Neuronal stem cell (in vitro differentiated cells): ENCODE results near the gene C16orf87.

Experiments used
- DNase-seq: peaks from one replicate; pipeline ENCODE4 v3.0.0-alpha.2; 2013; ENCODE audit warnings: low spot score
- H2AFZ ChIP-seq: one replicate; pipeline ENCODE4 v1.6.1; 2013; ENCODE audit warnings: mild to moderate bottlenecking, low read length, inconsistent platforms
- H2AK5ac ChIP-seq: 2 replicates; pipeline ENCODE4 v1.6.1; 2013; ENCODE audit warnings: low read depth, mild to moderate bottlenecking, inconsistent platforms, low read length, moderate library complexity, mixed read lengths
- H2BK120ac ChIP-seq: 2 replicates; pipeline ENCODE4 v1.6.1; 2013; ENCODE audit warnings: low read depth, mild to moderate bottlenecking, inconsistent platforms, low read length, moderate library complexity, mixed read lengths
- H2BK12ac ChIP-seq: one replicate; pipeline ENCODE4 v1.6.1; 2013; ENCODE audit warnings: low read length, inconsistent platforms
- H2BK15ac ChIP-seq: 2 replicates; pipeline ENCODE4 v1.6.1; 2013; ENCODE audit warnings: mild to moderate bottlenecking, low read length, inconsistent platforms, mixed read lengths
- H2BK5ac ChIP-seq: one replicate; pipeline ENCODE4 v1.6.1; 2013; ENCODE audit warnings: inconsistent platforms, mild to moderate bottlenecking, low read length, moderate library complexity
- H3K14ac ChIP-seq: one replicate; pipeline ENCODE4 v1.6.1; 2013; ENCODE audit warnings: low read length, inconsistent platforms
- H3K18ac ChIP-seq: 2 replicates; pipeline ENCODE4 v1.6.1; 2013; ENCODE audit warnings: low read length, inconsistent platforms
- H3K23ac ChIP-seq: 2 replicates; pipeline ENCODE4 v1.6.1; 2013; ENCODE audit warnings: low read depth, mild to moderate bottlenecking, mixed read lengths, low read length, inconsistent platforms; ENCODE audit not compliant: poor library complexity
- H3K27ac ChIP-seq: replicated peaks from 3 replicates; pipeline ENCODE4 v1.5.1; 2013; ENCODE audit warnings: low read length, inconsistent platforms
- H3K27me3 ChIP-seq, 3 experiments: 2 replicates each; pipeline ENCODE4 v1.6.1; 2013; ENCODE audit warnings: low read length in 3 of 3, mild to moderate bottlenecking in 2 of 3, inconsistent platforms in 1 of 3, low read depth in 1 of 3, mixed read lengths in 1 of 3, moderate library complexity in 1 of 3; ENCODE audit not compliant: control insufficient read depth in 3 of 3, insufficient read depth in 3 of 3
- H3K36me3 ChIP-seq, 2 donors: replicated peaks in 1 of 2; 2 replicates each; pipeline ENCODE4 v1.6.1; 2013; ENCODE audit warnings: low read length in 2 of 2; ENCODE audit not compliant: control insufficient read depth in 2 of 2, insufficient read depth in 2 of 2
- H3K4ac ChIP-seq: 2 replicates; pipeline ENCODE4 v1.6.1; 2013; ENCODE audit warnings: inconsistent platforms, mild to moderate bottlenecking, low read length, moderate library complexity
- H3K4me1 ChIP-seq, 2 donors: 1 replicate in 1 of 2; 2 replicates in 1 of 2; pipeline ENCODE4 v1.6.1; 2013; ENCODE audit warnings: low read length in 2 of 2, low read depth in 1 of 2; ENCODE audit not compliant: control insufficient read depth in 2 of 2, insufficient read depth in 1 of 2
- H3K4me2 ChIP-seq: one replicate; pipeline ENCODE4 v1.6.1; 2013; ENCODE audit warnings: mild to moderate bottlenecking, low read length, inconsistent platforms; ENCODE audit not compliant: insufficient read depth, poor library complexity, severe bottlenecking
- H3K4me3 ChIP-seq, 2 donors: 2 replicates each; pipeline ENCODE4 v1.5.1; 2013; ENCODE audit warnings: low read length in 2 of 2, mild to moderate bottlenecking in 2 of 2, inconsistent platforms in 1 of 2, moderate library complexity in 1 of 2
- H3K79me1 ChIP-seq: one replicate; pipeline ENCODE4 v1.6.1; 2013; ENCODE audit warnings: low read depth, mild to moderate bottlenecking, inconsistent platforms, low read length, moderate library complexity
- H3K9ac ChIP-seq: one replicate; pipeline ENCODE4 v1.6.1; 2013; ENCODE audit warnings: mild to moderate bottlenecking, low read depth, low read length, inconsistent platforms; ENCODE audit not compliant: poor library complexity
- H3K9me3 ChIP-seq, 2 donors: replicated peaks in 1 of 2; 2 replicates each; pipeline versions ENCODE3 to v1.6.1; 2013; ENCODE audit warnings: low read length in 2 of 2, mild to moderate bottlenecking in 2 of 2, inconsistent platforms in 1 of 2, low read depth in 1 of 2, mixed read lengths in 1 of 2, moderate library complexity in 1 of 2; ENCODE audit not compliant: control insufficient read depth in 2 of 2, insufficient read depth in 1 of 2
- H4K8ac ChIP-seq: one replicate; pipeline ENCODE4 v1.6.1; 2013; ENCODE audit warnings: low read depth, mild to moderate bottlenecking, inconsistent platforms, low read length, moderate library complexity
- H4K91ac ChIP-seq: one replicate; pipeline ENCODE4 v1.6.1; 2013; ENCODE audit warnings: low read length, low read depth, mild to moderate bottlenecking, inconsistent platforms; ENCODE audit not compliant: poor library complexity
- WGBS, 2 donors: extraction: QIAGEN DNeasy Blood & Tissue Kit; methylation state at CpG; one replicate each; pipeline ENCODE4 v1.1.7; 2013; ENCODE audit warnings: missing lambda C conversion rate in 2 of 2, mixed read lengths in 1 of 2; ENCODE audit not compliant: insufficient read length in 2 of 2, insufficient replicate concordance in 1 of 2; ENCODE audit errors: extremely low coverage in 2 of 2; 5-methylcytosine and 5-hydroxymethylcytosine counted together

Gene C16orf87

GRCh38 chr16:46777804-46778203 lies 53.2 kb downstream of the C16orf87 start:
- Histone ChIP-seq H2BK15ac (no peak overlapping the region), H2AK5ac (no peak overlapping the region), H3K36me3 (no peaks in the 10 kb centered on the region), H3K23ac (no peak overlapping the region), H3K9ac (no peak overlapping the region), H3K14ac (peak overlapping the region; percentile 82), H3K9me3 (peaks cover 5 to 9% of the 10 kb centered on the region in 2 donors), H3K4me2 (no peak overlapping the region), H3K79me1 (no peaks in the 10 kb centered on the region), H4K91ac (no peak overlapping the region), H3K27ac (no peak overlapping the region), H3K4me1 (no peaks in the 10 kb centered on the region), H2BK5ac (no peak overlapping the region), H3K18ac (no peak overlapping the region), H2BK12ac (peak overlapping the region; percentile 97), H3K4me3 (peak overlapping the region in 1 of 2 donors; percentile 42), H3K4ac (no peak overlapping the region), H3K27me3 (no peaks in the 10 kb centered on the region), H4K8ac (no peak overlapping the region), H2BK120ac (no peak overlapping the region), H2AFZ (no peak overlapping the region)
- DNase-seq = no peak
- WGBS, 2 donors = no CpG with 5 or more reads among the region's 12 CpGs

DNA sequence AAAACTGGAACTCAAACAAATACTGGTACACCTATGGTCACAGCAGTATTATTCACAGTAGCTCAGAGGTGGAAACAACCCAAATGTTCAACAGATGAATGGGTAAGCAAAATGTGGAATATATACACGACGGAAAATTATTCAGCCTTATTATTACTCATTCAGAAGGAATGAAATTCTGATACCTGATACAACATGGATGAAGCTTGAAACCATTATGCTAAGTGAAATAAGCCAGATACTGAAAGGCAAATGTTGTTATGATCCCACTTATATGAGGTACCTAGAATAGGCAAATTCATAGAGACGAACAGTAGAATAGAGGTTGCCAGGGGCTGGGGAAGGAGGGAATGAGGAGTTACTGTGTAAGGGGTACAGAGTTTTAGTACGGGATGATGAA lies 55.8 kb downstream of the C16orf87 start:
- H4K8ac ChIP-seq = no peak overlapping the region
- no peaks in the 10 kb centered on the region for H3K27me3 ChIP-seq
- no peak overlapping the region for H2BK120ac ChIP-seq
- H2BK15ac ChIP-seq = no peak overlapping the region
- H3K23ac ChIP-seq = no peak overlapping the region
- no CpG with 5 or more reads among the region's 4 CpGs for WGBS, 2 donors
- H3K4me2 ChIP-seq = no peak overlapping the region
- H4K91ac ChIP-seq = no peak overlapping the region
- no peak overlapping the region for H2BK5ac ChIP-seq
- H3K14ac ChIP-seq = no peak overlapping the region
- H3K18ac ChIP-seq = no peak overlapping the region
- H3K4me3 ChIP-seq = no peak overlapping the region
- no peak overlapping the region for H2AK5ac ChIP-seq
- H3K4me1 ChIP-seq = no peaks in the 10 kb centered on the region
- no peaks in the 10 kb centered on the region for H3K79me1 ChIP-seq
- peaks cover 5 to 9% of the 10 kb centered on the region in 2 donors for H3K9me3 ChIP-seq
- no peak overlapping the region for H3K27ac ChIP-seq
- H3K4ac ChIP-seq = no peak overlapping the region
- no peak overlapping the region for H3K9ac ChIP-seq
- H2BK12ac ChIP-seq = no peak overlapping the region
- no peak overlapping the region for H2AFZ ChIP-seq
- DNase-seq = no peak
- no peaks in the 10 kb centered on the region for H3K36me3 ChIP-seq

GRCh38 chr16:46774743-46775177 lies 56.2 kb downstream of the C16orf87 start:
- Histone ChIP-seq H3K4me1 (no peaks in the 10 kb centered on the region), H3K23ac (no peak overlapping the region), H3K36me3 (no peaks in the 10 kb centered on the region), H2BK120ac (no peak overlapping the region), H2BK12ac (no peak overlapping the region), H3K9ac (no peak overlapping the region), H3K14ac (no peak overlapping the region), H4K8ac (no peak overlapping the region), H2AK5ac (no peak overlapping the region), H2AFZ (no peak overlapping the region), H3K79me1 (no peaks in the 10 kb centered on the region), H3K27me3 (no peaks in the 10 kb centered on the region), H3K4ac (no peak overlapping the region), H3K18ac (no peak overlapping the region), H2BK15ac (no peak overlapping the region), H3K4me2 (no peak overlapping the region), H4K91ac (no peak overlapping the region), H3K27ac (no peak overlapping the region), H3K9me3 (peaks cover 5 to 9% of the 10 kb centered on the region in 2 donors), H3K4me3 (no peak overlapping the region), H2BK5ac (no peak overlapping the region)
- DNase-seq = no peak
- WGBS, 2 donors = no CpG with 5 or more reads among the region's 3 CpGs

DNA sequence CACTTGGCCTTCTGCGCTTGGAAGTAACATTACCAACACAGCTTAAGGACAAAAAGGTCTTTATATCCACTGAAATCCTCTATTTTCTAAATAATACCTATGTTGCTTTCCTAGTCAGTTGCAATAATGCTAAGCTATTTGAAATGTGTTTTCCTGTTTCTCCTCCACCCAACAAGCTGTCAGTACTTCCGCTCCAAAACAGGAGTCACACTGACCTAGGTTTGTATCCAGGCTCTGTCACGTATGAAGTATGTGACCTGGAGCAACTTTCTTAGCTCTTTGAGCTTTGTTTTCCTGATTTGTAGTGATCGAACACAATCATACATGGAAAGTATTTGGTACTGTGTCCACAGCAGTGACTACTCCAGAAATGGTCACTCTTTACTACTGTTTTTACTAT lies 58.5 kb downstream of the C16orf87 start:
- no peak overlapping the region for H3K9ac ChIP-seq
- WGBS, 2 donors = no CpG with 5 or more reads among the region's 4 CpGs
- no peak overlapping the region for H3K4ac ChIP-seq
- H3K27me3 ChIP-seq = no peaks in the 10 kb centered on the region
- no peak overlapping the region for H3K14ac ChIP-seq
- H3K4me3 ChIP-seq = no peak overlapping the region
- no peak overlapping the region for H4K91ac ChIP-seq
- no peaks in the 10 kb centered on the region for H3K4me1 ChIP-seq
- H2BK120ac ChIP-seq = no peak overlapping the region
- no peak overlapping the region for H2BK5ac ChIP-seq
- H3K4me2 ChIP-seq = no peak overlapping the region
- no peak overlapping the region for H2BK12ac ChIP-seq
- no peaks in the 10 kb centered on the region for H3K36me3 ChIP-seq
- DNase-seq = no peak
- no peak overlapping the region for H3K23ac ChIP-seq
- H2AK5ac ChIP-seq = no peak overlapping the region
- H3K27ac ChIP-seq = no peak overlapping the region
- H2AFZ ChIP-seq = no peak overlapping the region
- H4K8ac ChIP-seq = no peak overlapping the region
- H3K79me1 ChIP-seq = no peaks in the 10 kb centered on the region
- no peaks in the 10 kb centered on the region for H3K9me3 ChIP-seq
- H3K18ac ChIP-seq = no peak overlapping the region
- H2BK15ac ChIP-seq = no peak overlapping the region
